ENCODE measurements around the gene CD7. TPM values are rescaled to one million over a fixed set of nuclear protein-coding genes. Genes with fewer than 3 reads are reported as not detected.
A peak's percentile ranks its signal among the peaks of the same experiment; 100 is the strongest.

CD7 gene
- total RNA-seq, 4 donors from 2014 or later = 3.0 to 4.4 (median 4.1) TPM

GRCh38 chr17:82275326-82275725 is 42.1 kb downstream of the CD7 start:
- no peak for DNase-seq
- H3K27me3 ChIP-seq = no peaks in the 10 kb centered on the region
- H3K9me3 ChIP-seq = no peaks in the 10 kb centered on the region
- peaks cover 21 to 42% (median 27%) of the 10 kb centered on the region in 3 donors for H3K4me1 ChIP-seq
- no peak for TF ChIP-seq POLR2A (IDR thresholded peaks at IDR 0.05)
- TF ChIP-seq, protein P1, sequence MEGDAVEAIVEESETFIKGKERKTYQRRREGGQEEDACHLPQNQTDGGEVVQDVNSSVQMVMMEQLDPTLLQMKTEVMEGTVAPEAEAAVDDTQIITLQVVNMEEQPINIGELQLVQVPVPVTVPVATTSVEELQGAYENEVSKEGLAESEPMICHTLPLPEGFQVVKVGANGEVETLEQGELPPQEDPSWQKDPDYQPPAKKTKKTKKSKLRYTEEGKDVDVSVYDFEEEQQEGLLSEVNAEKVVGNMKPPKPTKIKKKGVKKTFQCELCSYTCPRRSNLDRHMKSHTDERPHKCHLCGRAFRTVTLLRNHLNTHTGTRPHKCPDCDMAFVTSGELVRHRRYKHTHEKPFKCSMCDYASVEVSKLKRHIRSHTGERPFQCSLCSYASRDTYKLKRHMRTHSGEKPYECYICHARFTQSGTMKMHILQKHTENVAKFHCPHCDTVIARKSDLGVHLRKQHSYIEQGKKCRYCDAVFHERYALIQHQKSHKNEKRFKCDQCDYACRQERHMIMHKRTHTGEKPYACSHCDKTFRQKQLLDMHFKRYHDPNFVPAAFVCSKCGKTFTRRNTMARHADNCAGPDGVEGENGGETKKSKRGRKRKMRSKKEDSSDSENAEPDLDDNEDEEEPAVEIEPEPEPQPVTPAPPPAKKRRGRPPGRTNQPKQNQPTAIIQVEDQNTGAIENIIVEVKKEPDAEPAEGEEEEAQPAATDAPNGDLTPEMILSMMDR (IDR thresholded peaks at IDR 0.05) = no peak
- intact Hi-C loops (cut with DNase I) = no loop called here
- no peak overlapping the region for H3K4me3 ChIP-seq
- WGBS, 2 donors = 85 to 92% methylated on average over 13 to 14 of the region's 14 CpGs
- H3K27ac ChIP-seq = no peak overlapping the region
- H3K36me3 ChIP-seq = peaks cover 0 to 18% (median 0%) of the 10 kb centered on the region in 3 donors

GRCh38 chr17:82274134-82275020 is 43.0 kb downstream of the CD7 start:
- Histone ChIP-seq H3K27ac (peak overlapping the region; percentile 100), H3K36me3 (peaks cover 0 to 28% (median 0%) of the 10 kb centered on the region in 3 donors), H3K4me1 (peaks cover 26 to 52% (median 37%) of the 10 kb centered on the region in 3 donors), H3K9me3 (no peaks in the 10 kb centered on the region), H3K27me3 (no peaks in the 10 kb centered on the region), H3K4me3 (peak overlapping the region; percentile 94 to 99 (median 96))
- DNase-seq = no peak
- 62 to 77% methylated on average over 10 to 12 of the region's 27 CpGs for WGBS, 2 donors
- intact Hi-C loops (cut with DNase I) = no loop called here
- TF ChIP-seq, protein P1 (IDR thresholded peaks at IDR 0.05) = no peak
- TF ChIP-seq POLR2A (IDR thresholded peaks at IDR 0.05) = no peak

- peaks cover 29 to 60% (median 45%) of the 10 kb centered on the region in 3 donors for H3K4me1 ChIP-seq
- DNase-seq = peak; percentile 72
- intact Hi-C loops (cut with DNase I) = no loop called here
- H3K9me3 ChIP-seq = no peaks in the 10 kb centered on the region
- peak within 1 kb of the TSS; percentile 100 for H3K27ac ChIP-seq
- 0% methylated on average over 16 of the region's 80 CpGs; no CpG with 5 or more reads in 1 of the 2 donors for WGBS, 2 donors
- H3K4me3 ChIP-seq = peak within 1 kb of the TSS; percentile 94 to 99 (median 96)
- TF ChIP-seq POLR2A (IDR thresholded peaks at IDR 0.05) = peak in 3 of 4 donors; percentile 64 to 94 (median 91)
- TF ChIP-seq, protein P1 (IDR thresholded peaks at IDR 0.05) = no peak
- H3K27me3 ChIP-seq = no peaks in the 10 kb centered on the region
- H3K36me3 ChIP-seq = peaks cover 0 to 35% (median 0%) of the 10 kb centered on the region in 3 donors
Measured at GRCh38 chr17:82273327-82274133, 43.9 kb downstream of the CD7 start, which contains the start of gene CSNK1D. TSS of gene CSNK1D (minus strand) at chr17:82273700. CDS start at chr17:82273381, 319 bp downstream.

- no peak for DNase-seq
- TF ChIP-seq, protein P1 (IDR thresholded peaks at IDR 0.05) = no peak
- TF ChIP-seq POLR2A (IDR thresholded peaks at IDR 0.05) = no peak
- Histone ChIP-seq H3K4me3 (peak overlapping the region; percentile 94 to 99 (median 96)), H3K36me3 (peaks cover 0 to 35% (median 0%) of the 10 kb centered on the region in 3 donors), H3K27me3 (no peaks in the 10 kb centered on the region), H3K27ac (peak overlapping the region; percentile 100), H3K4me1 (peaks cover 36 to 68% (median 53%) of the 10 kb centered on the region in 3 donors), H3K9me3 (no peaks in the 10 kb centered on the region)
- WGBS, 2 donors = 0 to 2% methylated on average over 6 to 12 of the region's 57 CpGs
- intact Hi-C loops (cut with DNase I) = no loop called here
Measured at GRCh38 chr17:82272495-82273326, 44.7 kb downstream of the CD7 start.

Measured in esophagus squamous epithelium (tissue), 5 donors.